Activated CD4-positive, alpha-beta memory T cell treated with anti-CD3 and anti-CD28 coated beads for 36 hours (primary cell): Measurements from ENCODE around the gene PI3. TPM values are rescaled to one million over a fixed set of nuclear protein-coding genes. Genes with fewer than 3 reads are reported as not detected.

Experiments used
- CTCF ChIA-PET: fragments of 350-600 bp; sonication (Branson Sonifier 250); formaldehyde crosslinking; loops from one replicate; lab custom pipeline; 2021; ENCODE audit warnings: antibody characterized with exemption, inconsistent platforms; lab: Charles Lee
- POLR2A ChIA-PET: fragments of 350-600 bp; sonication (Branson Sonifier 250); formaldehyde crosslinking; loops from one replicate; lab custom pipeline; 2021; ENCODE audit warnings: antibody characterized with exemption; lab: Charles Lee
- DNase-seq: peaks from one replicate; pipeline ENCODE4 v3.0.0-alpha.2; 2020
- H3K27ac Mint-ChIP-seq: one replicate; pipeline ENCODE4 v1.8.0; 2021; ENCODE audit warnings: mixed read lengths
- H3K27me3 Mint-ChIP-seq: one replicate; pipeline ENCODE4 v1.8.0; 2021; ENCODE audit warnings: mixed read lengths
- H3K36me3 Mint-ChIP-seq: one replicate; pipeline ENCODE4 v1.8.0; 2021; ENCODE audit warnings: mixed read lengths
- H3K4me1 Mint-ChIP-seq: one replicate; pipeline ENCODE4 v1.8.0; 2021; ENCODE audit warnings: low read depth, mixed read lengths
- H3K4me3 Mint-ChIP-seq: one replicate; pipeline ENCODE4 v1.8.0; 2021; ENCODE audit warnings: mild to moderate bottlenecking, mixed read lengths
- H3K9me3 Mint-ChIP-seq: one replicate; pipeline ENCODE4 v1.8.0; 2021; ENCODE audit warnings: mixed read lengths
- intact Hi-C: fragments of 100-400 bp; cut with micrococcal nuclease; formaldehyde crosslinking; loops from one replicate; pipeline ENCODE4 v1.15.1; 2023
- total RNA-seq, 2 experiments: library from RNA; stranded (reverse); gene quantifications; one replicate each; pipeline ENCODE4 v1.2.3, GENCODE V29; 2021

Gene PI3
- total RNA-seq, 2 experiments from 2014 or later: not detected

- H3K36me3 Mint-ChIP-seq: no peaks in the 10 kb centered on the region
- no peaks in the 10 kb centered on the region for H3K9me3 Mint-ChIP-seq
- CTCF ChIA-PET: interaction anchor here (1.1 kb wide), 1 partner anchor 122 kb away, joined by 3 read pairs; no protein-coding TSS in a partner anchor
These were observed 15.2 kb downstream of the PI3 start for GRCh38 chr20:45189861-45190260.

DNA sequence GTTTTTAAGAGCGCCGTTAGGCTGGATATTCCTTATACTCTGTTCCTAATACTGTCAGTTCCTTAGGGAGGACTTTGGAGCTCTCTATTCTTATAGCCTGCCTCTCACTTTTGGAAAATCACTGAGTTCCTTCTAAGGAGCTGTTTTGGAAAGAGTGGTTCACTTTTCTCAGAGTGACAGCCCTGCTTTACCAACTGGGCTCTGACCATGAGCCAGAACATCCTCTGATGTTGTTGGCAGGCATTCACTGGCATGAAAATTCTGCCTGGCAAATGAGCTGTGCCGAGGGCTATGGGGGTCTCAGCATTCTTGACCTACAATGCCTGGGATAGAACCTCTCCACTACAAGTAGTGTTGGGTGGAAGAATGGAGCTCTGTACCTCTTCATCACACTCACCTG is 17.2 kb downstream of the PI3 start:
- no peaks in the 10 kb centered on the region for H3K4me1 Mint-ChIP-seq
- H3K36me3 Mint-ChIP-seq: no peaks in the 10 kb centered on the region
- H3K27ac Mint-ChIP-seq: no peak overlapping the region
- POLR2A ChIA-PET: no interaction called here
- H3K27me3 Mint-ChIP-seq: peaks cover 8% of the 10 kb centered on the region
- intact Hi-C loops: no loop called here
- CTCF ChIA-PET: interaction anchor here (1.3 kb wide), 1 partner anchor 53 kb away, joined by 4 read pairs; no protein-coding TSS in a partner anchor
- no peaks in the 10 kb centered on the region for H3K9me3 Mint-ChIP-seq
- no peak overlapping the region for H3K4me3 Mint-ChIP-seq
- no peak for DNase-seq

More at GRCh38 chr20:45189861-45190260, 15.2 kb downstream of the PI3 start:
- H3K27ac Mint-ChIP-seq: no peak overlapping the region
- H3K4me3 Mint-ChIP-seq: no peak overlapping the region
- POLR2A ChIA-PET: no interaction called here
- intact Hi-C loops: no loop called here
- no peak for DNase-seq
- no peaks in the 10 kb centered on the region for H3K4me1 Mint-ChIP-seq
- H3K27me3 Mint-ChIP-seq: peaks cover 5% of the 10 kb centered on the region

- ChIA-PET CTCF (no interaction called here), POLR2A (no interaction called here)
- no peak for DNase-seq
- peaks cover 13% of the 10 kb centered on the region for H3K27me3 Mint-ChIP-seq
- no peaks in the 10 kb centered on the region for H3K36me3 Mint-ChIP-seq
- intact Hi-C loops: no loop called here
- no peak overlapping the region for H3K27ac Mint-ChIP-seq
- no peaks in the 10 kb centered on the region for H3K9me3 Mint-ChIP-seq
- H3K4me3 Mint-ChIP-seq: no peak overlapping the region
- no peaks in the 10 kb centered on the region for H3K4me1 Mint-ChIP-seq
These were observed 18.6 kb downstream of the PI3 start for GRCh38 chr20:45193331-45193730.

- no peak for DNase-seq
- Mint-ChIP-seq H3K27ac (no peak within 1 kb of the TSS), H3K27me3 (peaks cover 32% of the 10 kb centered on the region), H3K4me1 (no peaks in the 10 kb centered on the region), H3K4me3 (no peak within 1 kb of the TSS), H3K9me3 (peaks cover 5% of the 10 kb centered on the region), H3K36me3 (no peaks in the 10 kb centered on the region)
- ChIA-PET CTCF (no interaction called here), POLR2A (no interaction called here)
- intact Hi-C loops: no loop called here
These were observed 32.0 kb downstream of the PI3 start, which contains the start of gene SEMG1 for GRCh38 chr20:45206725-45207124. Gene SEMG1 (plus strand): TSS chr20:45207033. CDS start chr20:45207054, 21 bp downstream.

DNA sequence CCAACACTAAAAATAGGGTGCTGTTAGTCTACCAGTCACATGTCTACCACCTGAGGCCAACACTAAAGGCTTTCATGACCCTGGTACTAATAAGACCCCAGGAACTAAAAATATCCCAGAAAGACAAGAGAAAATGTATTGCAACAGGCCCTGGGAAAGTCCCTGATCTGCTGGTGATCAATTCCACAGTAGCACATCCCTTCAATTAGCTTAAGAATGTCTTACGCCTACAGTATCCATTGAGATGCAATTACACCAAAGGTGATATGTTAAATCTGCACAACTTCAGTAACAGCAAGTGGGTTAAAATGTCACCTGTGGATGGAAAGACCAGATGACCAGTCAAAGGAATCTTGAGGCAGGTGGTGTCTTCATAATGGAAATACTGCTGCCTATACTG is 35.2 kb downstream of the PI3 start:
- Mint-ChIP-seq H3K27ac (no peak overlapping the region), H3K4me3 (no peak overlapping the region), H3K27me3 (peaks cover 23% of the 10 kb centered on the region), H3K36me3 (no peaks in the 10 kb centered on the region), H3K9me3 (no peaks in the 10 kb centered on the region), H3K4me1 (no peaks in the 10 kb centered on the region)
- intact Hi-C loops: no loop called here
- ChIA-PET CTCF (no interaction called here), POLR2A (no interaction called here)
- DNase-seq: no peak

- POLR2A ChIA-PET: no interaction called here
- H3K4me1 Mint-ChIP-seq: no peaks in the 10 kb centered on the region
- peaks cover 20% of the 10 kb centered on the region for H3K27me3 Mint-ChIP-seq
- H3K36me3 Mint-ChIP-seq: no peaks in the 10 kb centered on the region
- H3K4me3 Mint-ChIP-seq: no peak overlapping the region
- H3K9me3 Mint-ChIP-seq: no peaks in the 10 kb centered on the region
- intact Hi-C loops: no loop called here
- CTCF ChIA-PET: no interaction called here
- DNase-seq: no peak
- no peak overlapping the region for H3K27ac Mint-ChIP-seq
These were observed 37.1 kb downstream of the PI3 start for GRCh38 chr20:45211569-45212474.

GRCh38 chr20:45212836-45213235 is 38.1 kb downstream of the PI3 start:
- H3K27me3 Mint-ChIP-seq: peaks cover 11% of the 10 kb centered on the region
- H3K4me3 Mint-ChIP-seq: no peak overlapping the region
- H3K4me1 Mint-ChIP-seq: no peaks in the 10 kb centered on the region
- no peaks in the 10 kb centered on the region for H3K36me3 Mint-ChIP-seq
- H3K9me3 Mint-ChIP-seq: no peaks in the 10 kb centered on the region
- intact Hi-C loops: no loop called here
- CTCF ChIA-PET: no interaction called here
- H3K27ac Mint-ChIP-seq: no peak overlapping the region
- DNase-seq: no peak
- POLR2A ChIA-PET: no interaction called here

GRCh38 chr20:45218124-45218523 is 43.4 kb downstream of the PI3 start:
- Mint-ChIP-seq H3K9me3 (no peaks in the 10 kb centered on the region), H3K27ac (no peak overlapping the region), H3K36me3 (no peaks in the 10 kb centered on the region), H3K4me3 (no peak overlapping the region), H3K4me1 (no peaks in the 10 kb centered on the region), H3K27me3 (peaks cover 19% of the 10 kb centered on the region)
- intact Hi-C loops: no loop called here
- no peak for DNase-seq
- ChIA-PET CTCF (no interaction called here), POLR2A (no interaction called here)

- Mint-ChIP-seq H3K27ac (no peak overlapping the region), H3K36me3 (no peaks in the 10 kb centered on the region), H3K9me3 (no peaks in the 10 kb centered on the region), H3K4me1 (no peaks in the 10 kb centered on the region), H3K4me3 (no peak overlapping the region), H3K27me3 (peaks cover 19% of the 10 kb centered on the region)
- no peak for DNase-seq
- CTCF ChIA-PET: no interaction called here
- intact Hi-C loops: no loop called here
- POLR2A ChIA-PET: no interaction called here
These were observed 43.9 kb downstream of the PI3 start for GRCh38 chr20:45218636-45219035.

GRCh38 chr20:45221076-45221475 is 46.4 kb downstream of the PI3 start, which contains the start of gene SEMG2:
Gene SEMG2 (plus strand): TSS chr20:45221373. CDS start chr20:45221390, 17 bp downstream.
- intact Hi-C loops: no loop called here
- ChIA-PET POLR2A (no interaction called here), CTCF (interaction anchor here (1.1 kb wide), 2 partner anchors 8 to 73 kb away, joined by 3 to 4 read pairs; no protein-coding TSS in a partner anchor)
- Mint-ChIP-seq H3K4me1 (no peaks in the 10 kb centered on the region), H3K27me3 (peaks cover 19% of the 10 kb centered on the region), H3K9me3 (no peaks in the 10 kb centered on the region), H3K27ac (no peak within 1 kb of the TSS), H3K4me3 (no peak within 1 kb of the TSS), H3K36me3 (no peaks in the 10 kb centered on the region)
- DNase-seq: no peak

DNA sequence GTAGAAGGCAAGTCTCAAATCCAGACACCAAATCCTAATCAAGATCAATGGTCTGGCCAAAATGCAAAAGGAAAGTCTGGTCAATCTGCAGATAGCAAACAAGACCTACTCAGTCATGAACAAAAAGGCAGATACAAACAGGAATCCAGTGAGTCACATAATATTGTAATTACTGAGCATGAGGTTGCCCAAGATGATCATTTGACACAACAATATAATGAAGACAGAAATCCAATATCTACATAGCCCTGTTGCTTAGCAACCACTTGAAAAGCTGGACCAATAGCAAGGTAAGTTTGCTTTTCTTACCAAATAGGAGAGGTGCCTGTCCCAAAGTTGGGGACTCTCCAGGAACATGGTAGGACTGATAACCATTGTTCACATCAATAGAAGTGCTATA is 48.4 kb downstream of the PI3 start:
- intact Hi-C loops: no loop called here
- POLR2A ChIA-PET: no interaction called here
- Mint-ChIP-seq H3K36me3 (no peaks in the 10 kb centered on the region), H3K9me3 (no peaks in the 10 kb centered on the region), H3K4me3 (no peak overlapping the region), H3K27ac (no peak overlapping the region), H3K27me3 (peaks cover 19% of the 10 kb centered on the region), H3K4me1 (no peaks in the 10 kb centered on the region)
- CTCF ChIA-PET: no interaction called here
- no peak for DNase-seq
